DMS79 (cell line): ENCODE results near the gene SAMD1.

ENCODE experiments used
- DNase-seq: peaks from one replicate; lab custom pipeline; 2025; lab: John Stamatoyannopoulos, UW

The SAMD1 gene

GRCh38 chr19:14089662-14090508, 666 bp downstream of the SAMD1 start:
- no peak for DNase-seq

- DNase-seq, result no peak
Measured at GRCh38 chr19:14089412-14089661, 1.2 kb downstream of the SAMD1 start.

GRCh38 chr19:14088634-14089411, 1.7 kb downstream of the SAMD1 start:
- no peak for DNase-seq

GRCh38 chr19:14086098-14086497, 4.5 kb downstream of the SAMD1 start:
- no peak for DNase-seq

- DNase-seq, result no peak
Measured at GRCh38 chr19:14085309-14085995, 5.1 kb downstream of the SAMD1 start, which contains the start of gene C19orf67. Gene C19orf67 (minus strand): TSS chr19:14085783. CDS start chr19:14085627, 156 bp downstream.

GRCh38 chr19:14082675-14082960, 7.9 kb downstream of the SAMD1 start:
- DNase-seq, result no peak

- DNase-seq, result no peak
Measured at GRCh38 chr19:14081797-14082674, 8.5 kb downstream of the SAMD1 start.

- peak; percentile 99 for DNase-seq
Measured at GRCh38 chr19:14080887-14081796, 9.4 kb downstream of the SAMD1 start.

- DNase-seq, result no peak
Measured at GRCh38 chr19:14078411-14078810, 12.1 kb downstream of the SAMD1 start.

- no peak for DNase-seq
Measured at GRCh38 chr19:14073925-14074838, 16.4 kb downstream of the SAMD1 start.

- peak; percentile 7 for DNase-seq
Measured at GRCh38 chr19:14073261-14073924, 17.2 kb downstream of the SAMD1 start.

GRCh38 chr19:14072535-14073260, 17.9 kb downstream of the SAMD1 start, which contains the start of gene MISP3:
Gene MISP3 (plus strand): TSS chr19:14072786. CDS start chr19:14073310, 524 bp downstream.
- DNase-seq, result peak; percentile 50

GRCh38 chr19:14070268-14071050, 20.1 kb downstream of the SAMD1 start:
- no peak for DNase-seq

GRCh38 chr19:14066134-14066533, 24.4 kb downstream of the SAMD1 start:
- DNase-seq, result no peak

GRCh38 chr19:14063105-14063504, 27.4 kb downstream of the SAMD1 start:
- no peak for DNase-seq

GRCh38 chr19:14062558-14062855, 28.0 kb downstream of the SAMD1 start:
- no peak for DNase-seq

- no peak for DNase-seq
Measured at GRCh38 chr19:14061751-14062557, 28.6 kb downstream of the SAMD1 start, which contains the start of gene PALM3. Gene PALM3 (minus strand): TSS chr19:14062076. CDS start chr19:14061980, 96 bp downstream.
